SJSA1 (cell line): ENCODE data around the gene FNDC3B. TPM values are rescaled to one million over a fixed set of nuclear protein-coding genes. Genes with fewer than 3 reads are reported as not detected.

Experiments
- DNase-seq, 2 experiments: peaks; one replicate each; pipeline ENCODE4 v3.0.0-alpha.2; 2015 to 2020; ENCODE audit warnings: low spot score in 2 of 2, low read depth in 1 of 2
- H3K27ac ChIP-seq: fragments of 250-450 bp; sonication (Bioruptor Pico); 2 replicates; pipeline ENCODE4 v1.5.1; 2020; ENCODE audit warnings: mild to moderate bottlenecking, moderate library complexity
- H3K27me3 ChIP-seq: fragments of 250-450 bp; sonication (Bioruptor Pico); replicated peaks from 2 replicates; pipeline ENCODE4 v1.5.1; 2020; ENCODE audit warnings: mild to moderate bottlenecking, moderate library complexity
- H3K36me3 ChIP-seq: fragments of 250-450 bp; sonication (Bioruptor Pico); 2 replicates; pipeline ENCODE4 v1.5.1; 2020; ENCODE audit warnings: mild to moderate bottlenecking
- H3K4me1 ChIP-seq: fragments of 250-450 bp; sonication (Bioruptor Pico); replicated peaks from 2 replicates; pipeline ENCODE4 v1.6.1; 2021; ENCODE audit warnings: mild to moderate bottlenecking
- H3K4me3 ChIP-seq: fragments of 250-450 bp; sonication (Bioruptor Pico); 2 replicates; pipeline ENCODE4 v1.5.1; 2020; ENCODE audit warnings: mild to moderate bottlenecking
- H3K9me3 ChIP-seq: fragments of 250-450 bp; sonication (Bioruptor Pico); replicated peaks from 2 replicates; pipeline ENCODE4 v1.5.1; 2020; ENCODE audit warnings: mild to moderate bottlenecking
- total RNA-seq: library from RNA; depleted of rRNA; stranded (reverse); fragments of >200 nt; shearing (Covaris generic); gene quantifications from 2 replicates; pipeline ENCODE4 v1.2.3, GENCODE V29; 2014

The FNDC3B gene
- total RNA-seq, 1 experiment from 2014 or later: 73.4 TPM

GRCh38 chr3:172152874-172153273 is 113.5 kb downstream of the FNDC3B start:
- Histone ChIP-seq H3K27ac (peak overlapping the region; percentile 59), H3K27me3 (no peaks in the 10 kb centered on the region), H3K4me1 (peaks cover 56% of the 10 kb centered on the region), H3K4me3 (no peak overlapping the region), H3K9me3 (no peaks in the 10 kb centered on the region), H3K36me3 (peaks cover 16% of the 10 kb centered on the region)
- peak in 1 of 2 experiments; percentile 54 for DNase-seq

- no peaks in the 10 kb centered on the region for H3K27me3 ChIP-seq
- H3K27ac ChIP-seq: peak overlapping the region; percentile 59
- H3K9me3 ChIP-seq: no peaks in the 10 kb centered on the region
- H3K36me3 ChIP-seq: peaks cover 12% of the 10 kb centered on the region
- H3K4me1 ChIP-seq: peaks cover 52% of the 10 kb centered on the region
- H3K4me3 ChIP-seq: no peak overlapping the region
- DNase-seq: peak; percentile 82 to 90
These were observed 114.0 kb downstream of the FNDC3B start for GRCh38 chr3:172153335-172153861.

- H3K27ac ChIP-seq: no peak overlapping the region
- peaks cover 12% of the 10 kb centered on the region for H3K36me3 ChIP-seq
- H3K27me3 ChIP-seq: no peaks in the 10 kb centered on the region
- DNase-seq: no peak
- no peaks in the 10 kb centered on the region for H3K9me3 ChIP-seq
- no peak overlapping the region for H3K4me3 ChIP-seq
- H3K4me1 ChIP-seq: peaks cover 59% of the 10 kb centered on the region
These were observed 115.6 kb downstream of the FNDC3B start for GRCh38 chr3:172154768-172155664.

- H3K36me3 ChIP-seq: peaks cover 12% of the 10 kb centered on the region
- H3K4me3 ChIP-seq: no peak overlapping the region
- no peak for DNase-seq
- H3K9me3 ChIP-seq: no peaks in the 10 kb centered on the region
- no peak overlapping the region for H3K27ac ChIP-seq
- no peaks in the 10 kb centered on the region for H3K27me3 ChIP-seq
- peaks cover 58% of the 10 kb centered on the region for H3K4me1 ChIP-seq
These were observed 116.7 kb downstream of the FNDC3B start for GRCh38 chr3:172155897-172156585.

GRCh38 chr3:172156586-172156955 is 117.2 kb downstream of the FNDC3B start:
- DNase-seq: no peak
- no peaks in the 10 kb centered on the region for H3K27me3 ChIP-seq
- H3K9me3 ChIP-seq: no peaks in the 10 kb centered on the region
- H3K4me3 ChIP-seq: no peak overlapping the region
- H3K4me1 ChIP-seq: peaks cover 53% of the 10 kb centered on the region
- H3K27ac ChIP-seq: no peak overlapping the region
- H3K36me3 ChIP-seq: peaks cover 15% of the 10 kb centered on the region

GRCh38 chr3:172157564-172158258 is 118.3 kb downstream of the FNDC3B start:
- H3K4me1 ChIP-seq: peaks cover 41% of the 10 kb centered on the region
- no peaks in the 10 kb centered on the region for H3K27me3 ChIP-seq
- peaks cover 17% of the 10 kb centered on the region for H3K36me3 ChIP-seq
- no peaks in the 10 kb centered on the region for H3K9me3 ChIP-seq
- DNase-seq: no peak
- H3K4me3 ChIP-seq: no peak overlapping the region
- no peak overlapping the region for H3K27ac ChIP-seq

- no peak for DNase-seq
- Histone ChIP-seq H3K36me3 (peaks cover 15% of the 10 kb centered on the region), H3K4me1 (peaks cover 31% of the 10 kb centered on the region), H3K4me3 (no peak overlapping the region), H3K27me3 (no peaks in the 10 kb centered on the region), H3K9me3 (no peaks in the 10 kb centered on the region), H3K27ac (no peak overlapping the region)
These were observed 119.4 kb downstream of the FNDC3B start for GRCh38 chr3:172158741-172159140.

- no peak overlapping the region for H3K4me3 ChIP-seq
- H3K4me1 ChIP-seq: peaks cover 27% of the 10 kb centered on the region
- H3K36me3 ChIP-seq: peaks cover 11% of the 10 kb centered on the region
- H3K27me3 ChIP-seq: no peaks in the 10 kb centered on the region
- DNase-seq: no peak
- H3K9me3 ChIP-seq: no peaks in the 10 kb centered on the region
- H3K27ac ChIP-seq: no peak overlapping the region
These were observed 120.0 kb downstream of the FNDC3B start for GRCh38 chr3:172159376-172159775.

- Histone ChIP-seq H3K4me1 (peaks cover 26% of the 10 kb centered on the region), H3K27ac (no peak overlapping the region), H3K27me3 (no peaks in the 10 kb centered on the region), H3K36me3 (peaks cover 11% of the 10 kb centered on the region), H3K9me3 (no peaks in the 10 kb centered on the region), H3K4me3 (no peak overlapping the region)
- DNase-seq: no peak
These were observed 120.7 kb downstream of the FNDC3B start for GRCh38 chr3:172159962-172160538.

- no peak overlapping the region for H3K4me3 ChIP-seq
- H3K27ac ChIP-seq: no peak overlapping the region
- H3K4me1 ChIP-seq: peaks cover 15% of the 10 kb centered on the region
- no peaks in the 10 kb centered on the region for H3K9me3 ChIP-seq
- no peak for DNase-seq
- no peaks in the 10 kb centered on the region for H3K27me3 ChIP-seq
- H3K36me3 ChIP-seq: peaks cover 11% of the 10 kb centered on the region
These were observed 121.9 kb downstream of the FNDC3B start for GRCh38 chr3:172161133-172161789.

- Histone ChIP-seq H3K36me3 (peaks cover 9% of the 10 kb centered on the region), H3K27me3 (no peaks in the 10 kb centered on the region), H3K4me3 (no peak overlapping the region), H3K9me3 (no peaks in the 10 kb centered on the region), H3K4me1 (peaks cover 14% of the 10 kb centered on the region), H3K27ac (no peak overlapping the region)
- DNase-seq: no peak
These were observed 122.6 kb downstream of the FNDC3B start for GRCh38 chr3:172161959-172162358.

GRCh38 chr3:172163320-172163719 is 123.9 kb downstream of the FNDC3B start:
- Histone ChIP-seq H3K9me3 (no peaks in the 10 kb centered on the region), H3K36me3 (peaks cover 8% of the 10 kb centered on the region), H3K27ac (no peak overlapping the region), H3K27me3 (no peaks in the 10 kb centered on the region), H3K4me3 (no peak overlapping the region), H3K4me1 (peaks cover 25% of the 10 kb centered on the region)
- no peak for DNase-seq
